Hepatocyte (in vitro differentiated cells): ENCODE data around the gene CYB5R3. TPM values are rescaled to one million over a fixed set of nuclear protein-coding genes. Genes with fewer than 3 reads are reported as not detected.

Experiments used
- DNase-seq: peaks from one replicate; pipeline ENCODE4 v3.0.0-alpha.2; 2016; ENCODE audit warnings: low spot score
- H2AFZ ChIP-seq: fragments of 200-600 bp; sonication (generic); 2 replicates; pipeline ENCODE4 v1.6.0; 2016; ENCODE audit warnings: antibody characterized with exemption, mild to moderate bottlenecking
- H3K27ac ChIP-seq: fragments of 200-600 bp; sonication (generic); 2 replicates; pipeline ENCODE4 v1.5.1; 2016; ENCODE audit warnings: mild to moderate bottlenecking
- H3K27me3 ChIP-seq: fragments of 200-600 bp; sonication (generic); 2 replicates; pipeline ENCODE4 v1.6.1; 2016
- H3K36me3 ChIP-seq: fragments of 200-600 bp; sonication (generic); replicated peaks from 2 replicates; pipeline ENCODE4 v1.5.1; 2016; ENCODE audit warnings: low read depth; ENCODE audit not compliant: insufficient read depth
- H3K4me1 ChIP-seq: fragments of 200-600 bp; sonication (generic); 2 replicates; pipeline ENCODE4 v1.5.1; 2016; ENCODE audit warnings: mild to moderate bottlenecking, moderate library complexity; ENCODE audit not compliant: insufficient read depth
- H3K4me2 ChIP-seq: fragments of 200-600 bp; sonication (generic); 2 replicates; pipeline ENCODE4 v1.6.0; 2016
- H3K4me3 ChIP-seq: fragments of 200-600 bp; sonication (generic); 2 replicates; pipeline ENCODE4 v1.5.1; 2016; ENCODE audit warnings: mild to moderate bottlenecking
- H3K79me2 ChIP-seq: fragments of 200-600 bp; sonication (generic); 2 replicates; pipeline ENCODE4 v1.6.0; 2017; ENCODE audit warnings: mild to moderate bottlenecking
- H3K9me2 ChIP-seq: fragments of 200-600 bp; sonication (generic); replicated peaks from 2 replicates; pipeline ENCODE4 v1.6.0; 2017; ENCODE audit warnings: mild to moderate bottlenecking; ENCODE audit not compliant: insufficient read depth
- H3K9me3 ChIP-seq: fragments of 200-600 bp; sonication (generic); 2 replicates; pipeline ENCODE4 v1.5.1; 2016; ENCODE audit warnings: low read depth, mild to moderate bottlenecking
- H4K20me1 ChIP-seq: fragments of 200-600 bp; sonication (generic); 2 replicates; pipeline ENCODE4 v1.6.0; 2016; ENCODE audit warnings: mild to moderate bottlenecking; ENCODE audit not compliant: insufficient read depth, poor library complexity, severe bottlenecking
- EZH2 ChIP-seq: fragments of 200-600 bp; sonication (generic); IDR thresholded peaks from 2 replicates; pipeline ENCODE4 v1.6.1; 2016; ENCODE audit warnings: antibody characterized with exemption, mild to moderate bottlenecking, borderline replicate concordance
- EZH2phosphoT487 ChIP-seq: fragments of 200-600 bp; sonication (generic); IDR thresholded peaks from one replicate; pipeline ENCODE4 v1.6.1; 2018; ENCODE audit warnings: antibody characterized with exemption, mild to moderate bottlenecking, low read depth, moderate library complexity; ENCODE audit not compliant: unreplicated experiment, severe bottlenecking
- WGBS: methylation state at CpG from one replicate; pipeline ENCODE4 v1.1.6; 2016; ENCODE audit warnings: low lambda C conversion rate; ENCODE audit errors: missing lambda C conversion rate; 5-methylcytosine and 5-hydroxymethylcytosine counted together
- polyA plus RNA-seq: library from polyadenylated mRNA; unstranded; fragments of >200 nt; fragmentation: Nextera tagmentation; extraction: Ambion mirVana; gene quantifications from 2 replicates; pipeline ENCODE4 v1.2.1, GENCODE V29; 2016
- total RNA-seq: library from RNA; depleted of rRNA; stranded (reverse); fragments of >200 nt; gene quantifications from 2 replicates; pipeline ENCODE4 v1.2.3, GENCODE V29; 2014
- TF ChIP-seq, protein P1 (sequence below): fragments of 200-600 bp; sonication (generic); IDR thresholded peaks from 2 replicates; pipeline ENCODE4 v1.5.1; 2016; ENCODE audit warnings: antibody characterized with exemption, mild to moderate bottlenecking; ENCODE audit not compliant: poor library complexity

CYB5R3 gene
- total and polyA plus RNA-seq, 2 experiments from 2014 or later: 119 to 438 TPM

- Histone ChIP-seq H3K4me2 (peak overlapping the region; percentile 92), H3K9me3 (no peaks in the 10 kb centered on the region), H2AFZ (no peak overlapping the region), H3K36me3 (no peaks in the 10 kb centered on the region), H3K4me3 (no peak overlapping the region), H3K27ac (peak overlapping the region; percentile 100), H3K9me2 (no peaks in the 10 kb centered on the region), H4K20me1 (peaks cover 29% of the 10 kb centered on the region), H3K79me2 (peaks cover 77% of the 10 kb centered on the region), H3K27me3 (no peaks in the 10 kb centered on the region), H3K4me1 (peaks cover 68% of the 10 kb centered on the region)
- no peak for TF ChIP-seq EZH2phosphoT487
- TF ChIP-seq EZH2: no peak
- TF ChIP-seq, protein P1, sequence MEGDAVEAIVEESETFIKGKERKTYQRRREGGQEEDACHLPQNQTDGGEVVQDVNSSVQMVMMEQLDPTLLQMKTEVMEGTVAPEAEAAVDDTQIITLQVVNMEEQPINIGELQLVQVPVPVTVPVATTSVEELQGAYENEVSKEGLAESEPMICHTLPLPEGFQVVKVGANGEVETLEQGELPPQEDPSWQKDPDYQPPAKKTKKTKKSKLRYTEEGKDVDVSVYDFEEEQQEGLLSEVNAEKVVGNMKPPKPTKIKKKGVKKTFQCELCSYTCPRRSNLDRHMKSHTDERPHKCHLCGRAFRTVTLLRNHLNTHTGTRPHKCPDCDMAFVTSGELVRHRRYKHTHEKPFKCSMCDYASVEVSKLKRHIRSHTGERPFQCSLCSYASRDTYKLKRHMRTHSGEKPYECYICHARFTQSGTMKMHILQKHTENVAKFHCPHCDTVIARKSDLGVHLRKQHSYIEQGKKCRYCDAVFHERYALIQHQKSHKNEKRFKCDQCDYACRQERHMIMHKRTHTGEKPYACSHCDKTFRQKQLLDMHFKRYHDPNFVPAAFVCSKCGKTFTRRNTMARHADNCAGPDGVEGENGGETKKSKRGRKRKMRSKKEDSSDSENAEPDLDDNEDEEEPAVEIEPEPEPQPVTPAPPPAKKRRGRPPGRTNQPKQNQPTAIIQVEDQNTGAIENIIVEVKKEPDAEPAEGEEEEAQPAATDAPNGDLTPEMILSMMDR: no peak
- DNase-seq: peak; percentile 69
- WGBS: 69% methylated on average over 16 of the region's 16 CpGs
These were observed 2.3 kb downstream of the CYB5R3 start for GRCh38 chr22:42646569-42647525.

- no peaks in the 10 kb centered on the region for H3K9me3 ChIP-seq
- H3K27me3 ChIP-seq: no peaks in the 10 kb centered on the region
- 74% methylated on average over 13 of the region's 13 CpGs for WGBS
- TF ChIP-seq EZH2phosphoT487 (no peak), EZH2 (no peak)
- TF ChIP-seq, protein P1: no peak
- H3K27ac ChIP-seq: peak overlapping the region; percentile 100
- no peak overlapping the region for H3K4me3 ChIP-seq
- peaks cover 85% of the 10 kb centered on the region for H3K79me2 ChIP-seq
- no peak for DNase-seq
- peaks cover 29% of the 10 kb centered on the region for H4K20me1 ChIP-seq
- H3K4me2 ChIP-seq: peak overlapping the region; percentile 92
- H3K9me2 ChIP-seq: no peaks in the 10 kb centered on the region
- no peak overlapping the region for H2AFZ ChIP-seq
- no peaks in the 10 kb centered on the region for H3K36me3 ChIP-seq
- H3K4me1 ChIP-seq: peaks cover 75% of the 10 kb centered on the region
These were observed 3.1 kb downstream of the CYB5R3 start for GRCh38 chr22:42645938-42646568.

- no peak for TF ChIP-seq EZH2phosphoT487
- no peak for TF ChIP-seq EZH2
- TF ChIP-seq, protein P1: no peak
- Histone ChIP-seq H3K27ac (peak overlapping the region; percentile 100), H3K27me3 (no peaks in the 10 kb centered on the region), H3K9me3 (no peaks in the 10 kb centered on the region), H3K4me2 (peak overlapping the region; percentile 92), H3K4me3 (no peak overlapping the region), H2AFZ (no peak overlapping the region), H3K4me1 (peaks cover 76% of the 10 kb centered on the region), H3K79me2 (peaks cover 91% of the 10 kb centered on the region), H4K20me1 (peaks cover 29% of the 10 kb centered on the region), H3K9me2 (no peaks in the 10 kb centered on the region), H3K36me3 (no peaks in the 10 kb centered on the region)
- WGBS: 66% methylated on average over 19 of the region's 19 CpGs
- DNase-seq: no peak
These were observed 3.8 kb downstream of the CYB5R3 start for GRCh38 chr22:42645341-42645937.
